NT2/D1 (cell line): ENCODE data around the gene BICC1.

Experiments used
- SUZ12 ChIP-seq: IDR thresholded peaks from 2 replicates; pipeline ENCODE4 v1.6.1; 2011; ENCODE audit not compliant: insufficient read length, insufficient read depth; ENCODE audit errors: extremely low read depth
- ZNF274 ChIP-seq: IDR thresholded peaks from 2 replicates; pipeline ENCODE4 v1.6.1; 2011; ENCODE audit warnings: mild to moderate bottlenecking, low read depth, low read length

DNA sequence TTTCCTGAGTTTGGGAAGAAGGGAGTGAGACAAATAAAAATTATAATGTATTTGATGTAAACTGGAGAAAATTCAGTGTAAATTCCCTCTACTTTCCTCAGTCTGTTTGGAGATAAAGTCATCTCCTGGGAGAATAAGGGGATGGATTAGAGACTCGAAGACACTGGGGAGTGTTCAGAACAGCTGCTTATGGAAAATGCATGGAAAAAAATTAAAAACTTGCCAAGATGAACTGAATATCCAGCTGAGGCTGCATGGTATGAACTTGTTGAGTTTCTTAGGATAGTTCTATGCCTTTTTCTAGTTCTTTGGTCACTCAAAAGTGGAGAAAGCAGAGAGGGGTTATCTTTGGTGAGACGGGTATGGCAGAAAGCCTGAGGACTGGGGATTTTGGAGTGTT, 210.5 kb downstream of the BICC1 start:
- TF ChIP-seq SUZ12, result no peak
- TF ChIP-seq ZNF274, result no peak
